ENCODE measurements around the gene FAM98A.

Gene FAM98A

GRCh38 chr2:33595385-33595784, 3.7 kb downstream of the FAM98A start:
- no peak for DNase-seq

GRCh38 chr2:33589444-33589843, 9.7 kb downstream of the FAM98A start:
- DNase-seq: no peak

GRCh38 chr2:33588232-33588631, 10.9 kb downstream of the FAM98A start:
- DNase-seq: no peak

GRCh38 chr2:33586766-33587165, 12.3 kb downstream of the FAM98A start:
- no peak for DNase-seq

- peak; percentile 64 to 81 for DNase-seq
Observed at GRCh38 chr2:33583194-33583938, 15.7 kb downstream of the FAM98A start.

GRCh38 chr2:33581872-33582271, 17.2 kb downstream of the FAM98A start:
- peak; percentile 38 to 48 for DNase-seq

GRCh38 chr2:33579227-33579626, 19.9 kb downstream of the FAM98A start:
- DNase-seq: no peak

GRCh38 chr2:33577668-33578067, 21.4 kb downstream of the FAM98A start:
- no peak for DNase-seq

- DNase-seq: no peak
Observed at GRCh38 chr2:33577084-33577483, 22.0 kb downstream of the FAM98A start.

GRCh38 chr2:33573657-33574056, 25.4 kb downstream of the FAM98A start:
- DNase-seq: peak in 1 of 2 donors; percentile 22

- DNase-seq: no peak
Observed at GRCh38 chr2:33570681-33571080, 28.4 kb downstream of the FAM98A start.

- no peak for DNase-seq
Observed at GRCh38 chr2:33561872-33562271, 37.2 kb downstream of the FAM98A start.

- DNase-seq: no peak
Observed at GRCh38 chr2:33560017-33560416, 39.1 kb downstream of the FAM98A start.

GRCh38 chr2:33559328-33559727, 39.8 kb downstream of the FAM98A start:
- no peak for DNase-seq

GRCh38 chr2:33555681-33556080, 43.4 kb downstream of the FAM98A start:
- peak in 1 of 2 donors; percentile 3 for DNase-seq

GRCh38 chr2:33552758-33553461, 46.2 kb downstream of the FAM98A start:
- peak; percentile 50 to 86 for DNase-seq

- no peak for DNase-seq
Observed at GRCh38 chr2:33550206-33550605, 48.9 kb downstream of the FAM98A start.

- no peak for DNase-seq
Observed at GRCh38 chr2:33541243-33541642, 57.9 kb downstream of the FAM98A start.

GRCh38 chr2:33535421-33535820, 63.7 kb downstream of the FAM98A start:
- DNase-seq: no peak
